ENCODE data around the gene CEMP1.
A peak's percentile ranks its signal among the peaks of the same experiment; 100 is the strongest.
"Not testable (repeated sequence)": the region's sequence is repeated elsewhere in the genome, so short reads cannot be mapped to it uniquely, and the experiment has no call there.

The CEMP1 gene, protein sequence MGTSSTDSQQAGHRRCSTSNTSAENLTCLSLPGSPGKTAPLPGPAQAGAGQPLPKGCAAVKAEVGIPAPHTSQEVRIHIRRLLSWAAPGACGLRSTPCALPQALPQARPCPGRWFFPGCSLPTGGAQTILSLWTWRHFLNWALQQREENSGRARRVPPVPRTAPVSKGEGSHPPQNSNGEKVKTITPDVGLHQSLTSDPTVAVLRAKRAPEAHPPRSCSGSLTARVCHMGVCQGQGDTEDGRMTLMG

DNA sequence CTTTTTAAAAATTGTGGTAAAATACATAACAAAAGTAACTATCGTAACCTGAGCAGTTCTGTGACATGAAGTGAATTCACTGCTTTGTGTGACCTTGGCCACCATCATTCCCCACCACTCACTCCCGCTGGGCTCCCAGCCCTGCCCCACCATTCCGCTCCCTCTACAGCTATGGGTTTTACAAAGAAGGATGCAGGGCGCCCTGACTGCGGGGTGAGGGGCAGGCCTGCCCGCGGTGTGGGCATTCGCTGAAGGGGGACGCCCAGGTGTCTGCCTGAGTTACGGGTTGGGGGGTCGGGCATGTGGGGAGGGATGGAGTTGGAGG, at the start of gene CEMP1:
CEMP1 (minus strand) TSS at position 38 of the 325 bp plus-strand sequence. CDS start 335 bp downstream, outside the sequence.
- Histone ChIP-seq H3K4me3 (ENCODE audit: low read depth in 1 of 2, low read length in 1 of 2) (peak within 1 kb of the TSS; percentile 66 to 81), H3K36me3 (peaks cover 38% of the 10 kb centered on the region), H3K4me1 (ENCODE audit: control insufficient read depth in 1 of 2, insufficient read depth in 1 of 2, low read depth in 1 of 2, low read length in 1 of 2) (peaks cover 45 to 51% of the 10 kb centered on the region in 2 experiments), H3K27me3 (no peaks in the 10 kb centered on the region), H3K9me3 (no peaks in the 10 kb centered on the region), H3K27ac (peak within 1 kb of the TSS; percentile 97)
- TF ChIP-seq, protein P1, sequence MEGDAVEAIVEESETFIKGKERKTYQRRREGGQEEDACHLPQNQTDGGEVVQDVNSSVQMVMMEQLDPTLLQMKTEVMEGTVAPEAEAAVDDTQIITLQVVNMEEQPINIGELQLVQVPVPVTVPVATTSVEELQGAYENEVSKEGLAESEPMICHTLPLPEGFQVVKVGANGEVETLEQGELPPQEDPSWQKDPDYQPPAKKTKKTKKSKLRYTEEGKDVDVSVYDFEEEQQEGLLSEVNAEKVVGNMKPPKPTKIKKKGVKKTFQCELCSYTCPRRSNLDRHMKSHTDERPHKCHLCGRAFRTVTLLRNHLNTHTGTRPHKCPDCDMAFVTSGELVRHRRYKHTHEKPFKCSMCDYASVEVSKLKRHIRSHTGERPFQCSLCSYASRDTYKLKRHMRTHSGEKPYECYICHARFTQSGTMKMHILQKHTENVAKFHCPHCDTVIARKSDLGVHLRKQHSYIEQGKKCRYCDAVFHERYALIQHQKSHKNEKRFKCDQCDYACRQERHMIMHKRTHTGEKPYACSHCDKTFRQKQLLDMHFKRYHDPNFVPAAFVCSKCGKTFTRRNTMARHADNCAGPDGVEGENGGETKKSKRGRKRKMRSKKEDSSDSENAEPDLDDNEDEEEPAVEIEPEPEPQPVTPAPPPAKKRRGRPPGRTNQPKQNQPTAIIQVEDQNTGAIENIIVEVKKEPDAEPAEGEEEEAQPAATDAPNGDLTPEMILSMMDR (IDR thresholded peaks at IDR 0.05): no peak

DNA sequence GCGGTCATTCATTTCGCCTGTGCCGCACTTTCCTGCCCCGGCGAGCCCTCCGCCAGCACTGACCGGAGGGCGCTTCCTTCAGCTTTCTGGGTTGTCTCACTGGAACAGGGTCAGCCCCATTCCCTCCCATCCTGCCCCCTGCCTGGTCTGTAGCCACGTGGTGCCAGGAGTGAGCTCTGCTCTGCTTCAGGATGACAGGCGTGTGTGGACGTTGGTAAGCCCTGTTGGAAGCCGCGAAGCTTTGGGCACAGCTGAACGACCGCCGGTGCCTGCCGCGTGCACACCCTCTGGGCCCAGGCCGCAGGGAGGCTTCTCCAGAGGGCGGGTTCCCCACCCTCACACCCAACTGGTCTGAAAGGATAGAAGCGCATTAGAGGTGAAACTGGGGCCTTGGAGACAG, 49.6 kb upstream of the CEMP1 start:
- not testable (repeated sequence) for H3K4me3 ChIP-seq (ENCODE audit: low read depth in 1 of 2, low read length in 1 of 2); H3K9me3 ChIP-seq; H3K4me1 ChIP-seq (ENCODE audit: control insufficient read depth in 1 of 2, insufficient read depth in 1 of 2, low read depth in 1 of 2, low read length in 1 of 2); H3K27me3 ChIP-seq; H3K27ac ChIP-seq
- peaks cover 18% of the 10 kb centered on the region for H3K36me3 ChIP-seq

DNA sequence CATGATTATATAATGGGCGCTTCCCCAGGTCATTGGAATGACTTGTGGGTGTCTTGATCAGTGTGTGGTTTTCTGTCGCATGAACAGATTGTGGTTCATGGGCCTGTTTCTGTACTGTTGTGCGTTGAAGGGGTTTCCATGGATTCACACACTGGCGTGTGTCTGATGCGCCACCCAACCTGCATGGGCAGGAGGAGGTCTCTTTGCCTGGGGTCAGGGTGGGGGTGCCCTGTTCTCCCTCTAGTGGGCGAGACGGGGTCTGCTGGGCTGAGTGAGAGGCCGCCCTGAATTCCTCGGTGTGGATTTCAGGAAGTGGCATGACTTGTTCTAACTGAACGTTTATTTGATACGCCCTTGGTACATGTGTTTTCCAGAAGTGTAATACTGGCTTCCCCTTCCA, 48.9 kb upstream of the CEMP1 start:
- H3K27me3 ChIP-seq; H3K27ac ChIP-seq; H3K4me3 ChIP-seq (ENCODE audit: low read depth in 1 of 2, low read length in 1 of 2); H3K4me1 ChIP-seq (ENCODE audit: control insufficient read depth in 1 of 2, insufficient read depth in 1 of 2, low read depth in 1 of 2, low read length in 1 of 2); H3K9me3 ChIP-seq: not testable (repeated sequence)
- peaks cover 12% of the 10 kb centered on the region for H3K36me3 ChIP-seq

DNA sequence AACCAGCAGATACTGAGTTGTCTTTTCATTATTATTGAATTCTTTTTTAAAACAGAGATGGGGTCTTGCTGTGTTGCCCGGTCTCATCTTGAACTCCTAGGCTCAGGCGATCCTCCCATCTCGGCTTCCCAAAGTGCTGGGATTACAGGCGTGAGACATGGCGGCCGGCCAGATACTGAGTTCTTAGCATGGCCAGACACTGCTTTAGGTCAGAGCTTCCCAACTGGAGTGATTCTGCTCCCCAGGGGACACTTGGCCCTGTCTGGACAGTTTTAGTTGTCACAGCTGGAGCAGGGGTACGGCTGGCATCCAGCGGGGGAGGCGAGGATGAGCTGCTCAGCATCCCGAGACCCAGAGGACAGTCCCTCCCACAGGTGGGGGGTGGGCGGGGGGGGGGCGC, 47.7 kb upstream of the CEMP1 start:
- H3K9me3 ChIP-seq; H3K4me1 ChIP-seq (ENCODE audit: control insufficient read depth in 1 of 2, insufficient read depth in 1 of 2, low read depth in 1 of 2, low read length in 1 of 2); H3K27me3 ChIP-seq; H3K4me3 ChIP-seq (ENCODE audit: low read depth in 1 of 2, low read length in 1 of 2); H3K36me3 ChIP-seq; H3K27ac ChIP-seq: not testable (repeated sequence)

DNA sequence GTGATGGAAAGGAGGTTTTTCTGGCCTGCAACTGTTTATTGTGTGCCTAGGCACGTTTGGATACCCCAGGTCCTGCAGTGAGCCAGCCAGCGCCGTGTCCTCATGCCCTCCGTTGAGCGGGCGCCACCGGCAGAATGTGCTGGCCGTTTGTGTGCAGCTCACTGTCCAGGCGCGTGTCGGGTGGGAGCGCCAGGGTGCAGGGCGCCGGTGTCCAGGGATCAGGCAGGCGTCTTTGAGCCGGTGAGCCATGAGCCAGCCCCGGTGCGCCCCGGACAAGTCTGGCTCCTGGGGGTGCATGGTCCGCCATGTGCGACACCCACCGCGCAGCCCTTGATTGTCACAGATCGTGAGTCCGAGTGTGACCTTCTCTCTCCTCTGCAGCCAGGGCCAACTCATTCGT, 45.8 kb upstream of the CEMP1 start:
- not testable (repeated sequence) for H3K9me3 ChIP-seq; H3K4me3 ChIP-seq (ENCODE audit: low read depth in 1 of 2, low read length in 1 of 2); H3K27ac ChIP-seq; H3K36me3 ChIP-seq; H3K4me1 ChIP-seq (ENCODE audit: control insufficient read depth in 1 of 2, insufficient read depth in 1 of 2, low read depth in 1 of 2, low read length in 1 of 2); H3K27me3 ChIP-seq

DNA sequence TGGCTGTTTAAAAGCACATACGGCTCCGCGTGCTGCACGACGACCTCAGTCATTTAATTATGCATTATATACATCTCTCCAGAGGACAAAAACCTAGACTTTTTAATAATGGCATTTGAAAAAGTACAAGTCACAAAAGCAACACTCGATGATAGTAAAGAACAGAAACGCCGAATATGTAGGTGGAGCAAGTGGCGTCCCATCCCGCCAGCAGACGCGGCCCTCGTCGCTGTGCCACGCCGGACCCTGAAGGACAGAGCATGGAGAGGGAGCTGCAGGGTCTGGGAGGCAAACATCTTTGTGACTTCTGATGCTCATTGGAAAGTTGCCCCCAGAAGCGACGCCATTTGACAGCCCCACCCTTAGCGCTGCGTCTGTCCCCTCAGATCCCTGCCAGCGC, 44.6 kb upstream of the CEMP1 start:
- H3K9me3 ChIP-seq; H3K4me3 ChIP-seq (ENCODE audit: low read depth in 1 of 2, low read length in 1 of 2); H3K4me1 ChIP-seq (ENCODE audit: control insufficient read depth in 1 of 2, insufficient read depth in 1 of 2, low read depth in 1 of 2, low read length in 1 of 2); H3K27ac ChIP-seq; H3K36me3 ChIP-seq; H3K27me3 ChIP-seq: not testable (repeated sequence)

DNA sequence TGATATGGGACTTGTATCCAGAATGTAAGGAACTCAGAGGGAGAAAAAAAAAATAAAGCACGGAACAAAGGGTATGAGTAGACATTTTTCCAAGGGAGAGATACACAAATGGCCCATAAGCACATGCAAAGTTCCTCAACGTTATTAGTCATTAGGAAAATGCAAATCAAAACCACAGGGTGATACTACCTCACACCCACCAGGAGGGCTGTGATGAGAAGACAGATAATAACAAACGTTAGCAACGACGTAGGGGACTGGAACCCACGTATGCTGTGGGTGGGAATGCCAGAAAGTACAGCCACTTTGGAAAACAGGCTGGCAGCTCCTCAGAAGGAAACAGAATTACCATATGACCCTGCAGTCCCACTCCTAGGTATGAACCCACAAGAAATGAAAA, 41.5 kb upstream of the CEMP1 start:
- H3K27me3 ChIP-seq; H3K9me3 ChIP-seq; H3K36me3 ChIP-seq; H3K4me3 ChIP-seq (ENCODE audit: low read depth in 1 of 2, low read length in 1 of 2); H3K27ac ChIP-seq; H3K4me1 ChIP-seq (ENCODE audit: control insufficient read depth in 1 of 2, insufficient read depth in 1 of 2, low read depth in 1 of 2, low read length in 1 of 2): not testable (repeated sequence)

DNA sequence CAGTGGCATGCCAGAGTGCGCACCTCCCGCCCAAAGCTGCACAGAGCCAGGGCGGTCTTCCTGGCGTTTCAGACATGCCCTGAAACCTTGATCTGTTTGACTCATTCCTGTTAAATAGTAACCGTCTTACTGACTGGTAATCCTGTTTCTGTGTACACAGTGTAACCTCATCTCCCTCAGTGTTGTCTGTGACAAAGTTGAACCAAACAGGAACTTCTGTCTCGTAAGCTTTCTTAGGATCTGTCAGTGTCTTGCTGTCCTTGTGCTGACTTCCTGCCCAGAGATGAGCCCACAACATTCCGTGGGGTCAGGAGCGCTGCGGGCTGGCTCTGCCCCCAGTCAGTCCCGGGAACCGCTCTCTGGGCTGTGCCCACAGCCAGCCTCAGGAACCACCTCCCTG, 37.4 kb upstream of the CEMP1 start:
- not testable (repeated sequence) for H3K4me3 ChIP-seq (ENCODE audit: low read depth in 1 of 2, low read length in 1 of 2); H3K9me3 ChIP-seq; H3K27me3 ChIP-seq; H3K36me3 ChIP-seq; H3K4me1 ChIP-seq (ENCODE audit: control insufficient read depth in 1 of 2, insufficient read depth in 1 of 2, low read depth in 1 of 2, low read length in 1 of 2); H3K27ac ChIP-seq

DNA sequence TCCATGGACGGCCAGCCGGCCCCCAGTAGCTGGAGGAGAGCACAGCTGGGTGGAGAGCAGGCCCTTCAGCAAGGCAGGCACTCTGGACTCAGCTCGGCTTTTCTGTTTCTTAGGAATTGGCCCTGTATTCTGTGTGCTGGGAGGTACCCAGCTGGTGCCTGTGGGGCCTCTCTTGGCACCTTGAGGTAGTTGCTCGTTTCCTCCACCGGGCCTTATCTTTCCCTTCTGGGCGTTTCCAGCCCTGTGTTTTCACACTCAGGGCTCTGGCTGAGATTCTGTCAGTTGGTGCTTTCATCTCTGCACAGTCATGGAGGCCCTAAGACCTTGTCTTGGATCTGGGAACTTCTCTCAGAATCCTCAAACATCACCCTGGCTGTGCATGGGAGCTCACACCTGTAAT, 36.3 kb upstream of the CEMP1 start:
- H3K4me1 ChIP-seq (ENCODE audit: control insufficient read depth in 1 of 2, insufficient read depth in 1 of 2, low read depth in 1 of 2, low read length in 1 of 2); H3K27me3 ChIP-seq; H3K36me3 ChIP-seq; H3K27ac ChIP-seq; H3K9me3 ChIP-seq; H3K4me3 ChIP-seq (ENCODE audit: low read depth in 1 of 2, low read length in 1 of 2): not testable (repeated sequence)

DNA sequence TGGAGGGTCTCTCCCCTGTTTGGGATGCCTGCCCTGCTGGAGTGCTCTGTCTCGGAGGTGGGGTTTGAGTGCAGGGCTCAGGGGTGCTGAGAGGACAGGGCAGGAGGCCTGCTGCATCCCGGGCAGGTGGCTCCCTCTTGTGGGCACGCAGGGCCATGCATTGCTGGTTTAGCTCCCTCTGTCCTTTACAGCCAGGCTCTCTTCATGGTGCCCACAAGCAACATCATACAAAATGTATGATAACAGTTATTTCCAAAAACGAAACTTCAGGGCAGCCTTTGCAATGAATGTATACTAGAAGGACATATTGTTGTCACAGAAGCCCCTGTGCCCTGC, 29.6 kb upstream of the CEMP1 start:
- H3K4me1 ChIP-seq (ENCODE audit: control insufficient read depth in 1 of 2, insufficient read depth in 1 of 2, low read depth in 1 of 2, low read length in 1 of 2); H3K27me3 ChIP-seq; H3K36me3 ChIP-seq; H3K4me3 ChIP-seq (ENCODE audit: low read depth in 1 of 2, low read length in 1 of 2); H3K9me3 ChIP-seq: not testable (repeated sequence)
- TF ChIP-seq, protein P1 (IDR thresholded peaks at IDR 0.05): peak; percentile 63
- peak overlapping the region; percentile 56 for H3K27ac ChIP-seq

DNA sequence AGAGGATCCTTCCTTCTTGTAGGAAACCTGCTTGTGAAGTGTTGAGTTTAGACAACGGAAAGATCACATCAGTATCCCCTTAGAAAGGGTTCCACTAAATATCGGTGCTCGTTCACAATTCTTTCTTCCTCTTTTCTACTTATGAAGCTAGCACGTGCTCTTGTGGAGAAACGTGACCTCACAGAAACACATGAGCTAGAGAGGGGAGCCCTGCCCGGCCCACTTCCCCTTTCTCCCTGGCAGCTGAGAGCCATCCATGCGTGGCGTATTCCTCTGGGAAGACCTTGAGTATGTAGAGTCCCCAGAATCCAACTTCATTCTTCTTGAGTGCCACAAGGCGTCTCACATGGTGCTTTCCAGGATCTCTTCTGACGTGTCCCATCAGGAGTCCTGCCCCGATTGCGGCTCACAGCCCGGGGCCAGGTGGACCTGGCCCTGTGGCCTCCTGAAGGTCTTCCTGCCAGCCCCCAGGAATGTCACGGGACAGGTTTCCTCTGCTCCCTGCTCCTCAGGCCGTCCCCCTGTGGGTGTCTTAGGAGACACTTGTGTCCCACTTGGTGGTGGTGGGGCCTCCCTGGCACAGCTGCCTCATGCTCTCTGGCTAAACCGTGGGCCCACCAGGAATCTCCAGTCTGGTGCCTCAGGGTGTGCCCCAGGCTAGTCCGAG, 29.1 kb upstream of the CEMP1 start:
- peak overlapping the region; percentile 69 for H3K27ac ChIP-seq
- not testable (repeated sequence) for H3K27me3 ChIP-seq; H3K4me1 ChIP-seq (ENCODE audit: control insufficient read depth in 1 of 2, insufficient read depth in 1 of 2, low read depth in 1 of 2, low read length in 1 of 2); H3K36me3 ChIP-seq; H3K4me3 ChIP-seq (ENCODE audit: low read depth in 1 of 2, low read length in 1 of 2); H3K9me3 ChIP-seq

DNA sequence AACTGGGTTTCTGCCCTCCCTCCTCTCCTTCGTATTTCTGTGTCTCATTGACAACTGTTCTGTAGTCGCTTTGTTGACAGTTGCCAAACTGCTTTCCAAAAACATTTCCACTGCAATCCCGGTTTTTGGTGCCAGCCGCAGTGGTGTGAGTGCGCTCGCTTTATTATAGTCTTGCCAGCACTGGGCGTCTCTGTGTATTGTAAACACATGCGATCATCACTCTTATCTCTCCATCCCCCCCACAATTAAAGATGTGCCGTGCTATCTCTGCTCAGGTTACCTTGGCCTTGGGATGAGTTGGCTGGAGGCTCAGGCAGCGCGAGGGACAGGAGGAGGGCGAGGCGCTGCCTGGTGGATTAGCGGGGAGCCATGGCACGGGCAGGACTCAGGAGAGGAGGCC, 25.9 kb upstream of the CEMP1 start:
- H3K4me3 ChIP-seq (ENCODE audit: low read depth in 1 of 2, low read length in 1 of 2); H3K27ac ChIP-seq; H3K36me3 ChIP-seq; H3K4me1 ChIP-seq (ENCODE audit: control insufficient read depth in 1 of 2, insufficient read depth in 1 of 2, low read depth in 1 of 2, low read length in 1 of 2); H3K27me3 ChIP-seq; H3K9me3 ChIP-seq: not testable (repeated sequence)

Data from neutrophil (primary cell).